HG03064 (cell line): ENCODE results near the gene TXNDC11.

Experiments
- ATAC-seq: cut with Tn5 transposase; IDR thresholded peaks from one replicate; pipeline ENCODE4 v1.9.1; 2021; ENCODE audit warnings: low read depth; ENCODE audit not compliant: unreplicated experiment

The TXNDC11 gene

GRCh38 chr16:11691771-11692170 is 50.9 kb downstream of the TXNDC11 start:
- ATAC-seq = no peak

- ATAC-seq = no peak
Observed at GRCh38 chr16:11691235-11691634, 51.4 kb downstream of the TXNDC11 start.

- peak; percentile 70 for ATAC-seq
Observed at GRCh38 chr16:11689031-11689840, 53.4 kb downstream of the TXNDC11 start.

- ATAC-seq = no peak
Observed at GRCh38 chr16:11688520-11688886, 54.2 kb downstream of the TXNDC11 start.

- no peak for ATAC-seq
Observed at GRCh38 chr16:11687601-11688519, 54.8 kb downstream of the TXNDC11 start.

- ATAC-seq = no peak
Observed at GRCh38 chr16:11686713-11687380, 55.8 kb downstream of the TXNDC11 start.

GRCh38 chr16:11685844-11686618 is 56.6 kb downstream of the TXNDC11 start:
- no peak for ATAC-seq

- no peak for ATAC-seq
Observed at GRCh38 chr16:11684231-11685025, 58.2 kb downstream of the TXNDC11 start.

- no peak for ATAC-seq
Observed at GRCh38 chr16:11683145-11683544, 59.5 kb downstream of the TXNDC11 start.

GRCh38 chr16:11682655-11683096 is 60.0 kb downstream of the TXNDC11 start:
- ATAC-seq = no peak

- ATAC-seq = no peak
Observed at GRCh38 chr16:11681976-11682654, 60.5 kb downstream of the TXNDC11 start.

- no peak for ATAC-seq
Observed at GRCh38 chr16:11681556-11681955, 61.1 kb downstream of the TXNDC11 start.

- ATAC-seq = no peak
Observed at GRCh38 chr16:11679941-11680911, 62.4 kb downstream of the TXNDC11 start.

- no peak for ATAC-seq
Observed at GRCh38 chr16:11679250-11679649, 63.4 kb downstream of the TXNDC11 start.

- no peak for ATAC-seq
Observed at GRCh38 chr16:11677959-11678881, 64.4 kb downstream of the TXNDC11 start.

- ATAC-seq = no peak
Observed at GRCh38 chr16:11677451-11677951, 65.2 kb downstream of the TXNDC11 start.
